ENCODE measurements around the gene KCNQ1OT1. TPM values are rescaled to one million over a fixed set of nuclear protein-coding genes. Genes with fewer than 3 reads are reported as not detected.

KCNQ1OT1 gene
- total and polyA plus RNA-seq, 9 of the 15 experiments (the other 6 are each of a cell fraction or from before 2014, with no cell fraction given), result 0.04 to 2.3 (median 0.74) TPM

GRCh38 chr11:2576549-2576948 is 123.2 kb downstream of the KCNQ1OT1 start:
- ATAC-seq, result no peak
- Histone ChIP-seq H3K4me3 (no peak overlapping the region), H3K4me2 (ENCODE audit: insufficient read depth, low read length) (no peak overlapping the region), H3K27ac (ENCODE audit: extremely low read depth, low read depth, low read length) (no peak overlapping the region), H3K36me3 (ENCODE audit: control insufficient read depth, insufficient read depth, low read length) (no peaks in the 10 kb centered on the region), H3K9me3 (replicated peaks; ENCODE audit: control insufficient read depth, insufficient read depth, low read depth, low read length) (no peaks in the 10 kb centered on the region), H3K9me1 (ENCODE audit: control insufficient read depth, insufficient read depth, low read length) (no peaks in the 10 kb centered on the region), H3K79me2 (ENCODE audit: control insufficient read depth, insufficient read depth, low read length) (no peaks in the 10 kb centered on the region), H3K9ac (ENCODE audit: insufficient read depth in 1 of 2, low read depth in 2 of 2, low read length in 2 of 2) (no peak overlapping the region), H3K27me3 (ENCODE audit: control insufficient read depth in 2 of 2, insufficient read depth in 2 of 2, low read length in 2 of 2) (peaks cover 2 to 33% of the 10 kb centered on the region in 2 experiments; a peak in 4 of 5 replicates), H2AFZ (ENCODE audit: low read depth, low read length) (no peak overlapping the region), H3K4me1 (replicated peaks in 1 of 2; ENCODE audit: control insufficient read depth in 2 of 2, insufficient read depth in 2 of 2, low read length in 2 of 2) (peaks cover 0 to 76% of the 10 kb centered on the region in 2 experiments; a peak in 2 of 5 replicates), H4K20me1 (replicated peaks; ENCODE audit: control insufficient read depth, insufficient read depth, low read length) (peaks cover 9% of the 10 kb centered on the region; the same call in 1 of the 2 replicates)
- ChIA-PET POLR2A (interaction anchor here (0.6 to 1.4 kb wide), 3 partner anchors 10 to 107 kb away, joined by 3 read pairs; no protein-coding TSS in a partner anchor), CTCF (ENCODE audit: low intra/inter-chr PET ratio) (interaction anchor here (0.5 kb wide), 1 partner anchor 1118 kb away, joined by 3 read pairs; no protein-coding TSS in a partner anchor)
- no TSS peak for BruUV-seq (replicated peaks)
- no peak for DNase-seq (ENCODE audit: extremely low read depth in 1 of 4, low spot score in 3 of 4)
- TF ChIP-seq DACH1 (IDR thresholded peaks at IDR 0.05; ENCODE audit: partially characterized antibody), result no peak
- no peak for TF ChIP-seq ATF2 (CRISPR knock-in tag; IDR thresholded peaks at IDR 0.05)
- no peak for TF ChIP-seq PCBP2 (IDR thresholded peaks at IDR 0.05; ENCODE audit: low read depth, low read length, poor library complexity, severe bottlenecking)
- TF ChIP-seq ZNF639 (CRISPR knock-in tag; conservative IDR thresholded peaks at IDR 0.05 in 1 of 2, IDR thresholded peaks at IDR 0.05 in 1 of 2), result no peak
- TF ChIP-seq ATF1 (CRISPR knock-in tag; IDR thresholded peaks at IDR 0.05), result no peak
- TF ChIP-seq ATF1 (tag; IDR thresholded peaks at IDR 0.05), result no peak
- no peak for TF ChIP-seq MBD1 (CRISPR knock-in tag; IDR thresholded peaks at IDR 0.05)
- TF ChIP-seq PCBP1 (IDR thresholded peaks at IDR 0.05; ENCODE audit: low read depth, low read length, poor library complexity, severe bottlenecking), result no peak
- no peak for TF ChIP-seq CEBPB (tag; IDR thresholded peaks at IDR 0.05)
- no peak for TF ChIP-seq ZNF551 (CRISPR knock-in tag; IDR thresholded peaks at IDR 0.05)
- no peak for TF ChIP-seq AFF4 (CRISPR knock-in tag; IDR thresholded peaks at IDR 0.05)
- in situ Hi-C loops (cut with MboI), result no loop called here
- no peak for FAIRE-seq
- WGBS (ENCODE audit: insufficient coverage, low coverage, missing lambda C conversion rate), result 38% methylated on average over 11 of the region's 15 CpGs
- intact Hi-C loops (cut with micrococcal nuclease), result no loop called here
